ENCODE measurements around the gene PRR29. TPM values are rescaled to one million over a fixed set of nuclear protein-coding genes. Genes with fewer than 3 reads are reported as not detected.

The PRR29 gene
- total RNA-seq, 1 experiment from 2014 or later, result 0.77 TPM

GRCh38 chr17:63991611-63992010, 6.5 kb upstream of the PRR29 start:
- ChIA-PET POLR2A (ENCODE audit: unreplicated experiment) (no interaction called here), CTCF (no interaction called here)
- intact Hi-C loops (cut with micrococcal nuclease), result no loop called here
- no peak overlapping the region for H3K4me3 ChIP-seq (ENCODE audit: low read length)
- H3K79me2 ChIP-seq (ENCODE audit: low read length), result no peaks in the 10 kb centered on the region
- no peaks in the 10 kb centered on the region for H4K20me1 ChIP-seq (ENCODE audit: low read length)
- no peaks in the 10 kb centered on the region for H3K4me1 ChIP-seq (ENCODE audit: insufficient read depth, low read length)
- no TSS peak for BruUV-seq (replicated peaks)
- H3K36me3 ChIP-seq (ENCODE audit: low read depth, low read length), result no peaks in the 10 kb centered on the region
- no peak overlapping the region for H3K9ac ChIP-seq (ENCODE audit: low read length)
- H3K9me3 ChIP-seq (ENCODE audit: low read length), result no peaks in the 10 kb centered on the region
- H3K4me2 ChIP-seq (ENCODE audit: low read length), result no peak overlapping the region
- H3F3A ChIP-seq (ENCODE audit: low read length, unreplicated experiment), result no peaks in the 10 kb centered on the region
- TF ChIP-seq EZH2phosphoT487 (IDR thresholded peaks at IDR 0.05; ENCODE audit: borderline replicate concordance, low read length) (no peak), EZH2 (IDR thresholded peaks at IDR 0.05; ENCODE audit: low read length, unreplicated experiment) (no peak), CTCF (conservative IDR thresholded peaks at IDR 0.05; ENCODE audit: low read depth, low read length) (no peak)
- peaks cover 21% of the 10 kb centered on the region for H3K27me3 ChIP-seq (ENCODE audit: low read length)
- ATAC-seq (no peak), DNase-seq (no peak)
- H2AFZ ChIP-seq (ENCODE audit: low read length), result no peak overlapping the region
- H3K9me2 ChIP-seq (replicated peaks; ENCODE audit: low read length), result no peaks in the 10 kb centered on the region
- no peak overlapping the region for H3K27ac ChIP-seq (ENCODE audit: low read length)

GRCh38 chr17:63993368-63993985, 4.7 kb upstream of the PRR29 start:
- intact Hi-C loops (cut with micrococcal nuclease), result no loop called here
- no peak for ATAC-seq

More at GRCh38 chr17:63993368-63993985, 4.7 kb upstream of the PRR29 start:
- no peak overlapping the region for H3K9ac ChIP-seq (ENCODE audit: low read length)
- ChIA-PET CTCF (interaction anchor here (0.6 to 1.1 kb wide), 3 partner anchors 36 to 67 kb away, joined by 3 to 5 read pairs (median 3); no protein-coding TSS in a partner anchor), POLR2A (ENCODE audit: unreplicated experiment) (no interaction called here)
- no peaks in the 10 kb centered on the region for H3K79me2 ChIP-seq (ENCODE audit: low read length)
- no TSS peak for BruUV-seq (replicated peaks)
- H3K36me3 ChIP-seq (ENCODE audit: low read depth, low read length), result no peaks in the 10 kb centered on the region
- no peaks in the 10 kb centered on the region for H3F3A ChIP-seq (ENCODE audit: low read length, unreplicated experiment)
- DNase-seq, result no peak
- no peaks in the 10 kb centered on the region for H3K4me1 ChIP-seq (ENCODE audit: insufficient read depth, low read length)
- H2AFZ ChIP-seq (ENCODE audit: low read length), result no peak overlapping the region
- H3K9me3 ChIP-seq (ENCODE audit: low read length), result no peaks in the 10 kb centered on the region
- TF ChIP-seq EZH2 (IDR thresholded peaks at IDR 0.05; ENCODE audit: low read length, unreplicated experiment) (no peak), EZH2phosphoT487 (IDR thresholded peaks at IDR 0.05; ENCODE audit: borderline replicate concordance, low read length) (no peak), CTCF (conservative IDR thresholded peaks at IDR 0.05; ENCODE audit: low read depth, low read length) (0 out of 2 replicates have a peak, but pooled peaks have one; percentile 12)
- peaks cover 21% of the 10 kb centered on the region for H3K27me3 ChIP-seq (ENCODE audit: low read length)
- H3K9me2 ChIP-seq (replicated peaks; ENCODE audit: low read length), result no peaks in the 10 kb centered on the region
- no peak overlapping the region for H3K4me3 ChIP-seq (ENCODE audit: low read length)
- no peaks in the 10 kb centered on the region for H4K20me1 ChIP-seq (ENCODE audit: low read length)
- no peak overlapping the region for H3K4me2 ChIP-seq (ENCODE audit: low read length)
- no peak overlapping the region for H3K27ac ChIP-seq (ENCODE audit: low read length)

All from PC-3 (cell line).